AG09309 (cell line): ENCODE measurements around the gene ERH.

Source experiments
- DNase-seq: peaks from one replicate; pipeline ENCODE4 v3.0.0-alpha.2; 2010; ENCODE audit warnings: low read depth
- H3K4me3 ChIP-seq: 2 replicates; pipeline ENCODE4 v1.5.1; 2011; ENCODE audit warnings: mild to moderate bottlenecking, low read depth, low read length, moderate library complexity; ENCODE audit not compliant: control insufficient read depth
- TF ChIP-seq, protein P1 (sequence below): IDR thresholded peaks from 2 replicates; pipeline ENCODE4 v1.5.1; 2011; ENCODE audit warnings: mild to moderate bottlenecking, low read depth, low read length, inconsistent platforms; ENCODE audit not compliant: insufficient read depth, control insufficient read depth; ENCODE audit errors: missing control alignments

Gene ERH

GRCh38 chr14:69375722-69376121 is 22.4 kb downstream of the ERH start:
- H3K4me3 ChIP-seq: no peak overlapping the region
- TF ChIP-seq, protein P1, sequence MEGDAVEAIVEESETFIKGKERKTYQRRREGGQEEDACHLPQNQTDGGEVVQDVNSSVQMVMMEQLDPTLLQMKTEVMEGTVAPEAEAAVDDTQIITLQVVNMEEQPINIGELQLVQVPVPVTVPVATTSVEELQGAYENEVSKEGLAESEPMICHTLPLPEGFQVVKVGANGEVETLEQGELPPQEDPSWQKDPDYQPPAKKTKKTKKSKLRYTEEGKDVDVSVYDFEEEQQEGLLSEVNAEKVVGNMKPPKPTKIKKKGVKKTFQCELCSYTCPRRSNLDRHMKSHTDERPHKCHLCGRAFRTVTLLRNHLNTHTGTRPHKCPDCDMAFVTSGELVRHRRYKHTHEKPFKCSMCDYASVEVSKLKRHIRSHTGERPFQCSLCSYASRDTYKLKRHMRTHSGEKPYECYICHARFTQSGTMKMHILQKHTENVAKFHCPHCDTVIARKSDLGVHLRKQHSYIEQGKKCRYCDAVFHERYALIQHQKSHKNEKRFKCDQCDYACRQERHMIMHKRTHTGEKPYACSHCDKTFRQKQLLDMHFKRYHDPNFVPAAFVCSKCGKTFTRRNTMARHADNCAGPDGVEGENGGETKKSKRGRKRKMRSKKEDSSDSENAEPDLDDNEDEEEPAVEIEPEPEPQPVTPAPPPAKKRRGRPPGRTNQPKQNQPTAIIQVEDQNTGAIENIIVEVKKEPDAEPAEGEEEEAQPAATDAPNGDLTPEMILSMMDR: no peak
- DNase-seq: no peak

DNA sequence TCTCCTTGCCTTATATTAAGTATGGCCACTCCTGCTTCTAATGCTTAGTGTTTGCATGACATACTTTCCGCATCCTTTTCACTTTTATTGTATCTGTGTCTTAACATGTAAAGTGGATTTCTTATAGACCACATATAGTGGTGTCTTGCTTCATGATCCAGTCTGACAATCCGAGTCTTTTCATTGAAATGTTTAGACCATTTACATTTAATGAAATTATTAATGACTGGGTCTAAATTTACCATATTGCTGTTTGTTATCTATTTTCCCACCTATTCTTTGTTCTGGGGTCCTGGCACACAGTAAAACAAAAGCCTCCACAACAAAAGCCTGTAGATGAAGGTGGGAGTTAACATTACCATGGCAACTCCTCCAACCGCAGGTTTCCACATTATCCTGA is 22.9 kb downstream of the ERH start:
- TF ChIP-seq, protein P1: no peak
- DNase-seq: no peak
- no peak overlapping the region for H3K4me3 ChIP-seq

GRCh38 chr14:69374235-69374634 is 23.9 kb downstream of the ERH start:
- TF ChIP-seq, protein P1: no peak
- DNase-seq: no peak

GRCh38 chr14:69373104-69373503 is 25.0 kb downstream of the ERH start:
- TF ChIP-seq, protein P1: no peak
- H3K4me3 ChIP-seq: no peak overlapping the region
- DNase-seq: no peak

More at GRCh38 chr14:69374235-69374634, 23.9 kb downstream of the ERH start:
- no peak overlapping the region for H3K4me3 ChIP-seq

DNA sequence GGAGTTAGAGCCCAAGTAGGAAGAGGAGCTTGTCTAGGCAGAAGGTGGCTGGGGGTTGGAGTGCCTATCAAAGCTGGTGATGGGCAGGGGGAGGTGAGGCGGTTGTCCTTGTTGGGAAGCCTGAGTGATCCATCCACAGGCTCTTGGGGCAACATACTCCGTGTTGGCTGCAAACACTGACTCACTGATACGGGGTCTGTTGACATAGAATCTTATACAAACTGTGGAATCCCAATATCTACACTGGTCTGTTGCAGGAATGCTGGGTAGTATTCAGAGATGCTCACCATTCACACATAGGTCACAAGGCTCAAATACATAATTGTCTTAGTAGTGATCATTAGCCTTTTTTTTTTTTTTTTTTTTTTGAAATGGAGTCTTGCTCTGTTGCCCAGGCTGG is 26.0 kb downstream of the ERH start:
- TF ChIP-seq, protein P1: no peak
- no peak for DNase-seq
- H3K4me3 ChIP-seq: no peak overlapping the region

- no peak for DNase-seq
- H3K4me3 ChIP-seq: no peak overlapping the region
- TF ChIP-seq, protein P1: no peak
Measured at GRCh38 chr14:69370061-69370460, 28.0 kb downstream of the ERH start.

DNA sequence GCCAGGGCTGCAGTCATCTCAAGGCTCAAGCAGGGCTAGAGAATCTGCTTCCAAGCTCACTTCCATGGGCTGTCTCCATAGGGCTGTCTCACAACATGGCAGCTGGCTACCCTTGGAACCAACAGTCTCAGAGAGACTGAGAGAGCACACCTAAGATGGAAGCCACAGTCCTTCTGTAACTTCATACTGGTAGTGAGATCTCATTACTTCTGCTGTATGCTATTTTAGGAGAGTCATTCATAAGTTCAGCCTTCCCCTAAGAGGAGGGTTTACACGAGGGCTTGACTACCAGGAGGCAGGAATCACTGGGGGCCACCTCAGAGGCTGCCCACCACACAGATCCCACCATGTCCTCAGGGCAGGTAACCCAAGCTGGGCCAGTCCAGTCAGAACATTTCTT is 29.7 kb downstream of the ERH start:
- H3K4me3 ChIP-seq: no peak overlapping the region

More for the DNA sequence above, 29.7 kb downstream of the ERH start:
- TF ChIP-seq, protein P1: no peak
- DNase-seq: no peak
